Right lobe of liver (tissue), 6 donors: ENCODE results near the gene TGFBR1. TPM values are rescaled to one million over a fixed set of nuclear protein-coding genes. Genes with fewer than 3 reads are reported as not detected.

Source experiments
- ATAC-seq, 4 donors: fragments of 200-7000 bp; cut with Tn5 transposase; one replicate each; pipeline ENCODE4 v1.9.1; 2020; ENCODE audit warnings: mild to moderate bottlenecking in 4 of 4, moderate library complexity in 4 of 4
- DNase-seq, 3 donors: peaks; one replicate each; pipeline ENCODE4 v3.0.0-alpha.2; 2020
- H3K27ac ChIP-seq, 3 donors: fragments of 200-600 bp; one replicate each; pipeline ENCODE4 v1.8.0; 2022
- H3K27me3 ChIP-seq, 2 donors: fragments of 200-600 bp; one replicate each; pipeline ENCODE4 v1.8.0; 2022
- H3K36me3 ChIP-seq, 4 donors: fragments of 200-600 bp; sonication (generic) in 1 of 4; one replicate each; pipeline versions ENCODE4 v1.5.1 to v1.8.0; 2017 to 2022; ENCODE audit warnings: control low read depth in 1 of 4
- H3K4me1 ChIP-seq, 4 donors: fragments of 200-600 bp; sonication (generic) in 1 of 4; one replicate each; pipeline versions ENCODE4 v1.5.1 to v1.8.0; 2017 to 2022; ENCODE audit warnings: control low read depth in 1 of 4
- H3K4me3 ChIP-seq, 3 donors: fragments of 200-600 bp; one replicate each; pipeline ENCODE4 v1.8.0; 2022
- H3K9me3 ChIP-seq, 4 donors: fragments of 200-600 bp; sonication (generic) in 1 of 4; one replicate each; pipeline versions ENCODE4 v1.5.1 to v1.8.0; 2017 to 2022; ENCODE audit warnings: control low read depth in 1 of 4
- POLR2A ChIP-seq: fragments of 450-650 bp; IDR thresholded peaks from one replicate; pipeline ENCODE4 v1.6.1; 2017; ENCODE audit warnings: antibody characterized with exemption, mild to moderate bottlenecking
- WGBS: methylation state at CpG from one replicate; pipeline ENCODE4 v1.1.6; 2018; ENCODE audit warnings: low coverage, low lambda C conversion rate; ENCODE audit not compliant: insufficient coverage; ENCODE audit errors: missing lambda C conversion rate; 5-methylcytosine and 5-hydroxymethylcytosine counted together
- intact Hi-C, 2 donors: fragments of 100-400 bp; cut with DNase I; formaldehyde crosslinking; loops; one replicate each; pipeline versions ENCODE4 v1.11.2 to v1.14.1; 2022
- total RNA-seq, 6 experiments: library from RNA; depleted of rRNA in 2 of 6; stranded (reverse); fragments of >200 nt in 2 of 6; fragmentation: NEBNext Ultra II Directional in 3 of 6; extraction: Animal tissue kit (Norgen Biotek cat#: 25700) in 3 of 6; gene quantifications; one replicate each; pipeline versions ENCODE4 v1.1.0 to v1.2.4, GENCODE V29; 2016 to 2023
- TF ChIP-seq, protein P1 (sequence below), 4 donors: fragments of 200-600 bp in 3 of 4; fragments of 450-650 bp in 1 of 4; IDR thresholded peaks; one replicate each; pipeline versions ENCODE4 v1.5.1 to v1.8.0; 2016 to 2022; ENCODE audit warnings: antibody characterized with exemption in 4 of 4, mild to moderate bottlenecking in 2 of 4
- donor health status: DM: no; HTN: yes; CAD: no.
- donor health status: DM: no; HTN: no; CAD: no.
- donor health status: DM: no; HTN: no; CAD: no.
- donor health status: DM: no; HTN: yes; CAD: no.
- donor health status: DM: no; HTN: yes; CAD: no.

The TGFBR1 gene
- total RNA-seq, 6 experiments from 2014 or later = 9.6 to 26.4 (median 13.4) TPM

DNA sequence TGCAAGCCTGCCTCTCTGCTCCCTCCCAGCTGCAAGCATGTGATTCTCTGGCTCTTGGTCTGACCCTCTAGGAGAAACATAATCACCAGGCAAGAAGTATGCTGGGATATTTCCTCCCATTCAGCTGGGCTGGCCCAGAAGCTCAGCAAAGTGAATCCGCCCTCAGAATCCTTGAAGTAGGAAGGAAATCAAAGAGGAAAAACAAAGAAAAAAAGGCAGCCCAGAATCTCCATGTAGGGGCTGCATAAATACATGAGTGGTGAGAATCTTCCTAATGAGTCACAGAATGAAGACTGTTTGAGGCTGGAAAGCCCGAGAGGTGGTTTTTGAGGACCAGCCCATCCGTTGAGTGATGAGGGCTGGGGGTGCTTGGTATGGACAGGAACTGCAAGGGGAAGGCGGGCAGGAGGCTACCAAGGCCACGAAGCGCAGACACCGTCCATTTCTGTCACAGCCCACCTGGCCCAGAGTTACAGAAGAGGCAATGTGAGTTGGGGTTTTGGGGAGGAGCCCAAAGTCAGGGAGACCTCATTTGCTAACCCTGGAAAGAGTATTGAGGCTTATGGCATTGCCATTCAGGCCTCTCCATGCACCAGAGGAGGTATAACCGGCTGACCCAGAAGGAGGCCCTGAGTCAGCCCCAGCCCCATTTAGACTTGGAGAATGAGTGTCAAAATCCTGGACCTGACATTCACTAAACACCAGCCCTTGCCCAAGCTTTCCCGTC is 33.4 kb upstream of the TGFBR1 start:
- no peak for DNase-seq
- no peak overlapping the region for H3K27ac ChIP-seq
- ATAC-seq = no peak
- no peak for TF ChIP-seq POLR2A
- TF ChIP-seq, protein P1, sequence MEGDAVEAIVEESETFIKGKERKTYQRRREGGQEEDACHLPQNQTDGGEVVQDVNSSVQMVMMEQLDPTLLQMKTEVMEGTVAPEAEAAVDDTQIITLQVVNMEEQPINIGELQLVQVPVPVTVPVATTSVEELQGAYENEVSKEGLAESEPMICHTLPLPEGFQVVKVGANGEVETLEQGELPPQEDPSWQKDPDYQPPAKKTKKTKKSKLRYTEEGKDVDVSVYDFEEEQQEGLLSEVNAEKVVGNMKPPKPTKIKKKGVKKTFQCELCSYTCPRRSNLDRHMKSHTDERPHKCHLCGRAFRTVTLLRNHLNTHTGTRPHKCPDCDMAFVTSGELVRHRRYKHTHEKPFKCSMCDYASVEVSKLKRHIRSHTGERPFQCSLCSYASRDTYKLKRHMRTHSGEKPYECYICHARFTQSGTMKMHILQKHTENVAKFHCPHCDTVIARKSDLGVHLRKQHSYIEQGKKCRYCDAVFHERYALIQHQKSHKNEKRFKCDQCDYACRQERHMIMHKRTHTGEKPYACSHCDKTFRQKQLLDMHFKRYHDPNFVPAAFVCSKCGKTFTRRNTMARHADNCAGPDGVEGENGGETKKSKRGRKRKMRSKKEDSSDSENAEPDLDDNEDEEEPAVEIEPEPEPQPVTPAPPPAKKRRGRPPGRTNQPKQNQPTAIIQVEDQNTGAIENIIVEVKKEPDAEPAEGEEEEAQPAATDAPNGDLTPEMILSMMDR (IDR thresholded peaks at IDR 0.05) = no peak
- no peaks in the 10 kb centered on the region for H3K27me3 ChIP-seq
- WGBS = 75% methylated on average over 8 of the region's 9 CpGs
- H3K4me1 ChIP-seq = no peaks in the 10 kb centered on the region
- H3K9me3 ChIP-seq = no peaks in the 10 kb centered on the region
- no peaks in the 10 kb centered on the region for H3K36me3 ChIP-seq
- intact Hi-C loops = no loop called here
- no peak overlapping the region for H3K4me3 ChIP-seq

DNA sequence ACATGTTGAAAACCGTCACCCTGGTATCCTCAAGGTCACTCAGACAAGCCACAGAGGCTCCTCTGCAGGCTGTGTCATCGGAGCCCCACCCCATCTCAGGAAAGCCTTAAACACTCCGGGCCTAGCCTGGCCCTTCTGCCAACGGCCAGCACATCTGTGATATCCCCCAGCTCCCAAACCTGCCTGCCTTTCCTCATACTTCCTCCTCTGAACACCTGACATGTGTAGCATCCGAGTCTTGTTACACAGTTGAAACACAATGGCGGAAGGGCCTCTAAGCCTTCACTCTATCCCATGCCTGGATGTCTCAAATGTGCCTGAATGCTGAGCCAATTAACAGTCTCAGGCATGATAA is 32.9 kb upstream of the TGFBR1 start:
- Histone ChIP-seq H3K9me3 (no peaks in the 10 kb centered on the region), H3K4me3 (no peak overlapping the region), H3K36me3 (no peaks in the 10 kb centered on the region), H3K27me3 (no peaks in the 10 kb centered on the region), H3K4me1 (no peaks in the 10 kb centered on the region), H3K27ac (no peak overlapping the region)
- ATAC-seq = no peak
- intact Hi-C loops = no loop called here
- WGBS = 67% methylated on average over 1 of the region's 6 CpGs
- TF ChIP-seq, protein P1 (IDR thresholded peaks at IDR 0.05) = no peak
- TF ChIP-seq POLR2A = no peak
- DNase-seq = no peak

DNA sequence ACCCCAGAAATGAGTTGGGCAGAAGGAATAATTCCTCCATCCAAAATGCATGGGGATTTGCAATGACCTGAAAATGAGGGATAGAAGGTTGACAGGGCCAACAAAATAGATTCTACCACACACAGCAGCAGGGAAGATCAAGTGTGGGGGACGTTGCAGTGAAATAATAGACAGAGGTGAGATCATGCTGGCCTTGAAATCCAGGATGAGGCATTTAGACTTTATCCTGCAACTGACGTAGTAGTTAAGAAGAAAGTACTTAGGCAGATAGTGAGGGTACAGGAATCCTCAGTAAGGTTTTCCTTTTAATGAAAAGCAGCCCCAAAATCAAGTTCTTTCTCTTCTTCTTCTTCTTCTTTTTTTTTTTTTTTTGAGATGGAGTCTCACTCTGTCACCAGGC is 31.6 kb upstream of the TGFBR1 start:
- ATAC-seq = no peak
- DNase-seq = no peak
- no peak overlapping the region for H3K27ac ChIP-seq
- WGBS = 52% methylated on average over 2 of the region's 2 CpGs
- TF ChIP-seq, protein P1 (IDR thresholded peaks at IDR 0.05) = no peak
- no peak for TF ChIP-seq POLR2A
- intact Hi-C loops = no loop called here
- no peak overlapping the region for H3K4me3 ChIP-seq
- no peaks in the 10 kb centered on the region for H3K4me1 ChIP-seq
- H3K36me3 ChIP-seq = no peaks in the 10 kb centered on the region
- H3K9me3 ChIP-seq = no peaks in the 10 kb centered on the region
- H3K27me3 ChIP-seq = no peaks in the 10 kb centered on the region

DNA sequence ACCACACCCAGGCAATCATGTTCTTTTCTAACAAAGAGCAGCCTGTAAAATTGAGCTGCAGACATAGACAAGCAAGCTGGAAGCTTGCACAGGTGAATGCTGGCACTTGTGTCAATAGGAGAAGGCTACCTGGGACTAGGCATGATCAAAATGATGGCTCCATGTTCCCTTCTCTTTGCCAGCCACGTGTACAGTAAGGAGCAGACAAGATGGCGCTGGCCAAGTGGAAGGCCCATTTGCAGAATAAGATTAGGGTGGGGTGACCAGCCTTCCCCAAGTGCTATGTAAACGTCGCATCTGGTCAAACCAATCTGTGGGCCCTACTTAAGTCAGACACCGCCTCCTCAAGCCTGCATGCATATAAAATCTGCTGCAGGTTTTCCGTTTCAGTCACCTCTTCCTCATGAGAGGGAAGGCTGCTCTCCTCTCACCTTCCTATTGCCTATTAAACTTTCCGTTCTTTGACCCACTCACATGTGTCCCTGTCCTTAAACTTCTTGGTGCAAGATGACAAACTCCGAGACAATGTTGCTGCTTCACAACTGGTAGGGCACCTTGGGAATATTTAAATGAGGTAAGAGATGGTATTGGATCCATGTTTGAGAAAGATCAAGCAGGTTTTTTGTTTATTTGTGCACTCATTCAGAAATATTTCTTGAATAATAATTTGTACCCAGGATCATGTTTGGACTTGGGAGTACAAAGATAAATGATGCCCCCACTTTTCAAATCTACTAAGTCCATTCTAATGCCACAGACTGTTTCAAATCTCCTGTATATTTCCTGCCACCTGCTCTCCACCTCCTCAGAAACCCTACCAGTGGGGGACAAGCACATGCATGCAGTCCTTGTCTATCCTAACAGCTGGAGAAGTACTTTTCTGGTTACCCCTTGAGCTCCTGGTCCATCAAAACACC is 30.7 kb upstream of the TGFBR1 start:
- H3K27me3 ChIP-seq = no peaks in the 10 kb centered on the region
- 100% methylated on average over 3 of the region's 8 CpGs for WGBS
- H3K27ac ChIP-seq = no peak overlapping the region
- no peak for TF ChIP-seq POLR2A
- TF ChIP-seq, protein P1 (IDR thresholded peaks at IDR 0.05) = no peak
- no peaks in the 10 kb centered on the region for H3K4me1 ChIP-seq
- no peaks in the 10 kb centered on the region for H3K36me3 ChIP-seq
- intact Hi-C loops = no loop called here
- H3K4me3 ChIP-seq = no peak overlapping the region
- no peak for ATAC-seq
- DNase-seq = no peak
- no peaks in the 10 kb centered on the region for H3K9me3 ChIP-seq
